ENCODE measurements around the gene KLRG1. TPM values are rescaled to one million over a fixed set of nuclear protein-coding genes. Genes with fewer than 3 reads are reported as not detected.

KLRG1 gene
- polyA plus RNA-seq, 2 of the 4 experiments (the other 2 are of a cell fraction), result 5.1 to 9.4 TPM

- Histone ChIP-seq H3K4me3 (no peak overlapping the region), H3K4me2 (no peak overlapping the region), H3K27ac (no peak overlapping the region), H3K9me3 (no peaks in the 10 kb centered on the region), H3K4me1 (no peaks in the 10 kb centered on the region)
- ATAC-seq, result no peak
- WGBS (ENCODE audit: missing lambda C conversion rate), result 31% methylated on average over 1 of the region's 1 CpG
- TF ChIP-seq KDM1A (IDR thresholded peaks at IDR 0.05; ENCODE audit: low read depth), result no peak
- no peak for TF ChIP-seq PHF8 (IDR thresholded peaks at IDR 0.05; ENCODE audit: borderline replicate concordance, low read depth)
- TF ChIP-seq USF2 (IDR thresholded peaks at IDR 0.05), result no peak
- TF ChIP-seq ELK1 (IDR thresholded peaks at IDR 0.05; ENCODE audit: low read depth, low read length), result no peak
- TF ChIP-seq FOSL2 (IDR thresholded peaks at IDR 0.05), result no peak
- no peak for TF ChIP-seq FOSL2 (CRISPR knock-in tag; IDR thresholded peaks at IDR 0.05)
- no peak for TF ChIP-seq NR3C1 (IDR thresholded peaks at IDR 0.05)
- no peak for TF ChIP-seq SMC3 (IDR thresholded peaks at IDR 0.05)
- TF ChIP-seq MYC (IDR thresholded peaks at IDR 0.05; ENCODE audit: borderline replicate concordance, low read length), result no peak
- no peak for TF ChIP-seq ZC3H11A (IDR thresholded peaks at IDR 0.05)
- TF ChIP-seq SREBF2 (IDR thresholded peaks at IDR 0.05), result no peak
- TF ChIP-seq FOXS1 (CRISPR knock-in tag; IDR thresholded peaks at IDR 0.05), result no peak
- no peak for TF ChIP-seq ZSCAN20 (CRISPR knock-in tag; IDR thresholded peaks at IDR 0.05)
- TF ChIP-seq HOXB5 (CRISPR knock-in tag; IDR thresholded peaks at IDR 0.05), result no peak
- ChIA-PET POLR2A (no interaction called here), CTCF (interaction anchor here (0.6 to 2.5 kb wide), 6 partner anchors 11 to 509 kb away, joined by 3 to 11 read pairs (median 3); no protein-coding TSS in a partner anchor)
- DNase-seq (ENCODE audit: low read depth in 1 of 2, low spot score in 1 of 2), result no peak
- no peak for FAIRE-seq
Measured at GRCh38 chr12:9052610-9053009, 63.3 kb downstream of the KLRG1 start.

Other genes with a start within 250 kb of the KLRG1 start
- not detected in 2 replicates for gene A2ML1, start 166.9 kb upstream of the KLRG1 start, polyA plus RNA-seq (2011; rRNA removed)
- not detected in 3 replicates for gene A2ML1, start 166.9 kb upstream of the KLRG1 start, polyA plus RNA-seq (2017; fragmentation: RNase III; extraction: RNeasy Plus Mini Kit Qiagen cat#74134 plus additional on column Dnase treatment)
- 26.5 and 40.5 TPM in 2 replicates for gene PHC1, start 75.0 kb upstream of the KLRG1 start, polyA plus RNA-seq (2011; rRNA removed)
- gene PHC1, start 75.0 kb upstream of the KLRG1 start, polyA plus RNA-seq (2017; fragmentation: RNase III; extraction: RNeasy Plus Mini Kit Qiagen cat#74134 plus additional on column Dnase treatment), result 10.6 to 12.6 TPM (median 11.2 TPM) in 3 replicates
- gene M6PR, start 39.9 kb upstream of the KLRG1 start, polyA plus RNA-seq (2011; rRNA removed), result 162 and 227 TPM in 2 replicates
- gene M6PR, start 39.9 kb upstream of the KLRG1 start, polyA plus RNA-seq (2017; fragmentation: RNase III; extraction: RNeasy Plus Mini Kit Qiagen cat#74134 plus additional on column Dnase treatment), result 145 to 187 TPM (median 182 TPM) in 3 replicates
- gene A2M, start 126.4 kb downstream of the KLRG1 start, polyA plus RNA-seq (2011; rRNA removed), result 0.01 TPM in 1 of 2 replicates, not detected in the other
- gene A2M, start 126.4 kb downstream of the KLRG1 start, polyA plus RNA-seq (2017; fragmentation: RNase III; extraction: RNeasy Plus Mini Kit Qiagen cat#74134 plus additional on column Dnase treatment), result not detected in 3 replicates
- not detected in 2 replicates for gene PZP, start 218.8 kb downstream of the KLRG1 start, polyA plus RNA-seq (2011; rRNA removed)
- gene PZP, start 218.8 kb downstream of the KLRG1 start, polyA plus RNA-seq (2017; fragmentation: RNase III; extraction: RNeasy Plus Mini Kit Qiagen cat#74134 plus additional on column Dnase treatment), result not detected in 3 replicates